ENCODE measurements around the gene CCSER1.

Gene CCSER1

DNA sequence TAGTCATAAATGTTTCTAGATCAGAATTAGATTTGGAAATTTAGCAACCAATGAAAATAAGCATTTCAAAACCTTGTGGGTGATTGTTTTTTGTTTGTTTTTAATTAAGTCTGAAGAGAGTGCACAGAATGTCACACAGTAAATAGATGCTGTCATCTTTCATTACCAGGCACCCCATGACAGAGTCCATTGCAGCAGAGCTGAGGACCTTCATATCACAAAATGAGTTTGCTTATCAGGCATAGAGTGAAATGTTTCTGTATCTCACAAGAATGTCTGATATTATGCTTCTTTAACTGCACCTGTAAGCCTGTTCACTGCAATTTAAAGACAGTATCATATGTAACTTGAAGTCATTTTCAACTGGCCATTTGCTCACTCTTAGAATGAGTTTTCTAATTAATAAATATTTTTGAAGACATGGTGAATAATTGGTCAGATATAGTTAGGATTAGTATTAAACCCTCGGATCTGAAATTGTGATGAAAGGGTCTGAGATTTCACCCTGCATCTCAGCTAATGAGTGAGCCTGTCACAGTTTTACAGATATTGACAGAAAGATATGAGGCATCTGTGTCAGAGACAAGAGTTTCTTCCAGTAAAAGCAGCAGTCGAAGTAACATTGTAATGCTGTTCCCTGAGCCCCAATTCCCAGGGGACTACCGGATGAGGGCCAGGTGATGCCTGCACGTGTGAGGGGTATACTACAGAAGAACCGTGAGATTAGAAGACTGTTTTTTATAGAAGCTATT, 416.4 kb downstream of the CCSER1 start:
- Histone ChIP-seq H3K4me3 (ENCODE audit: low read depth, low read length) (no peak overlapping the region), H3K27me3 (ENCODE audit: control insufficient read depth, insufficient read depth, low read length) (no peaks in the 10 kb centered on the region), H3K27ac (ENCODE audit: low read depth, low read length) (no peak overlapping the region), H3K36me3 (ENCODE audit: control insufficient read depth, insufficient read depth, low read length) (no peaks in the 10 kb centered on the region), H3K4me1 (ENCODE audit: control insufficient read depth, insufficient read depth, low read length) (peaks cover 12% of the 10 kb centered on the region; the same call in 1 of the 2 replicates), H3K9ac (ENCODE audit: low read depth, low read length) (no peak overlapping the region), H3K9me3 (ENCODE audit: control insufficient read depth, insufficient read depth, low read length) (no peaks in the 10 kb centered on the region)

DNA sequence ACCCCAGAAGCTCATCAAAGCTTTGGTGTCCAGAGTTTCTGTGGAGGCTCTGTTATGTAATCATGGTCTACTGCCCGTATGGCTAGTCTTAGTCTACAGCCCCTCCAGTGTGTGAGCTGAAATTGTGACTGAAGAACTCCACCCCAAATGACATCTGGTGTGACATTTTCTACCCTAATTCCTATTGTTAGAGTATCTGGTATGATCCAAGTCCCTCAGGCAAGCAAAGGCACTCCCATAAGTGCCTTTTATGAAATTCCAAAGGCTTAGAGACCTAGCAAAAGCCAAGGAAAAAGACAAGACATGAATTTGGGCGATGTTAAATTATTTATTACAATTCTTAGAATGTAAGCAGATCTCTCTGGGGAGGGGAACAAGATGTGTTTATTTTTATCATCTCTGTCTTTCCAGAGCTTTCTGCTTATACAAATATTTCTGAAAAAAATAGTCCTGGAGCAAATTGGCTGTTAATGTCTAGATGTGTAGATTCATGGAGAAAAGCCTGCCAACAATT, 417.4 kb downstream of the CCSER1 start:
- Histone ChIP-seq H3K4me1 (ENCODE audit: control insufficient read depth, insufficient read depth, low read length) (peaks cover 3% of the 10 kb centered on the region; the same call in 1 of the 2 replicates), H3K9me3 (ENCODE audit: control insufficient read depth, insufficient read depth, low read length) (no peaks in the 10 kb centered on the region), H3K27me3 (ENCODE audit: control insufficient read depth, insufficient read depth, low read length) (no peaks in the 10 kb centered on the region), H3K27ac (ENCODE audit: low read depth, low read length) (no peak overlapping the region), H3K4me3 (ENCODE audit: low read depth, low read length) (no peak overlapping the region), H3K36me3 (ENCODE audit: control insufficient read depth, insufficient read depth, low read length) (no peaks in the 10 kb centered on the region), H3K9ac (ENCODE audit: low read depth, low read length) (no peak overlapping the region)

DNA sequence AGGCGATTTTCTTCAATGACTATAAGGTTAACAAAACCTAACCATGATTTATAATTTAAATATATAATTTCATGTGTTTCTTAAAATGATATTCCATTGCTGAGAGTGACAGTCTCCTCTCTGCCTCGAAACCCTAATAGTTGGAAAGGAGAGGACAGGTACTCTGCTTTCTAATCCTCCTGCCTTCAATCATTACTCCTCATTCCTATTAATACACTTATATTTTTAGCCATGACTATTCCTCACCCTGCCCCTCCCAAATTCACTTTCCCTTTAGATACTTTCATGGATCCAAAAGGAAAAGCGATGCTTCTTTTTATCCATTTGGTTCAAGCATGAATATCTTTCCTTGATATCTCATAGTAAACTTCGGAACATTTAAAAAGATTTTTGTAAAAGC, 418.2 kb downstream of the CCSER1 start:
- Histone ChIP-seq H3K36me3 (ENCODE audit: control insufficient read depth, insufficient read depth, low read length) (no peaks in the 10 kb centered on the region), H3K9me3 (ENCODE audit: control insufficient read depth, insufficient read depth, low read length) (no peaks in the 10 kb centered on the region), H3K27me3 (ENCODE audit: control insufficient read depth, insufficient read depth, low read length) (no peaks in the 10 kb centered on the region), H3K4me3 (ENCODE audit: low read depth, low read length) (no peak overlapping the region), H3K27ac (ENCODE audit: low read depth, low read length) (no peak overlapping the region), H3K4me1 (ENCODE audit: control insufficient read depth, insufficient read depth, low read length) (no peaks in the 10 kb centered on the region), H3K9ac (ENCODE audit: low read depth, low read length) (no peak overlapping the region)

DNA sequence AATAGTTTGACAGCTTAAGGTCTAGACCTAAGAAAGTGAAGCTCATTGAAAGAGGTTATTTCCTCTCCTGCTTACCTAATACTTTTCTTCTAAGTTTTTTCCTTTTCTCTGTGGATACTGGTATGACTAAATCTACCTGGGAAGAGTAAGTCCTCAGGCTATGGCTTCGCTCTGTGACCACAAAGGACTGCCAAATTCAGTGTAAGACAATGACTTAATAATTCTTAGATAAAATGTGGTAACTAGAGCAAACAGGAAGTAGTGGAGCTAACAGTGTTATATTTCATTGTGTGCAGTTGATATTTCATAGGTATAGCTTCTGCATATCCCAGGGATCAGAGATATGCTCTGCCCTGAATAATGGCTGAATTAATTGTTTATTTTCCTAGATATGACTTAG, 418.9 kb downstream of the CCSER1 start:
- no peaks in the 10 kb centered on the region for H3K27me3 ChIP-seq (ENCODE audit: control insufficient read depth, insufficient read depth, low read length)
- no peak overlapping the region for H3K4me3 ChIP-seq (ENCODE audit: low read depth, low read length)
- H3K4me1 ChIP-seq (ENCODE audit: control insufficient read depth, insufficient read depth, low read length), result no peaks in the 10 kb centered on the region
- H3K36me3 ChIP-seq (ENCODE audit: control insufficient read depth, insufficient read depth, low read length), result no peaks in the 10 kb centered on the region
- H3K9ac ChIP-seq (ENCODE audit: low read depth, low read length), result no peak overlapping the region
- no peaks in the 10 kb centered on the region for H3K9me3 ChIP-seq (ENCODE audit: control insufficient read depth, insufficient read depth, low read length)
- H3K27ac ChIP-seq (ENCODE audit: low read depth, low read length), result no peak overlapping the region

DNA sequence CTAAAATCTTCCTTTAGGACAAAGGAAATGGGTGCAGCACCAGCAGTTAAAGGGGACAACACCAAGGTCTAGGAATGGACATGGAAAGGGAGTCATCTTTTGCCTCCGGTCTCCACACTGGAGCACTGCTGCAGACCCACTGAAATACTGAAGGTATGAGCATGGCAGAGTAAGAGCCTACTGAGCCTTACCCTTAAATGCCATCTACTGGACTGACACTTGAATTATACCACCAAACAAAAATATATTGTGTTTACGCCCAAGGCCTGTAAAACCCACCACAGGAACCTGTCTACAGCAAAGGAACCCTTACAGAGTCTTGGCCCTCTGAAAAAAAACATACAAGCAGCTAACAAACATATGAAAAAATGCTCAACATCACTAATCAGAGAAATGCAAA, 443.4 kb downstream of the CCSER1 start:
- Histone ChIP-seq H3K36me3 (ENCODE audit: control insufficient read depth, insufficient read depth, low read length) (no peaks in the 10 kb centered on the region), H3K4me3 (ENCODE audit: low read depth, low read length) (no peak overlapping the region)

DNA sequence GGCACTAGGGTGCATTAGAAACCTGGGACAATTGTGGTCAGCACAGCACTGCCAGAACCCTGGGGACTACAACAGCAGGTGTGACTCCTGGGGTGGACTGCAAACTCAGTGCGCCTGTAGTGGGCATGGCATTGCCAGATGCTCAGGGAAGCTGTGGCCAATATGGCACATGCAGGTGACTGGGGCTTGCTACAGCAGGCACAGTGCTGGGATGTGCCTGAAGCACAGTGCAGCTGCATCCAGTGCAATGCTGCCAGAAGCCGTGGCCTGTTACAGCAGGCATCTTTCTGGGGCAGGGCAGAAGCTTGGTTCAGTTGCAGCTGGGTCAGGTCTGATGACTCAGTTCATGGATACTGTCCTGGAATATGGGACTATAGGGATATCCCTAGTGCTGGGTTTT, 445.8 kb downstream of the CCSER1 start:
- Histone ChIP-seq H3K36me3 (ENCODE audit: control insufficient read depth, insufficient read depth, low read length) (no peaks in the 10 kb centered on the region), H3K9ac (ENCODE audit: low read depth, low read length) (no peak overlapping the region), H3K4me3 (ENCODE audit: low read depth, low read length) (no peak overlapping the region), H3K9me3 (ENCODE audit: control insufficient read depth, insufficient read depth, low read length) (no peaks in the 10 kb centered on the region), H3K4me1 (ENCODE audit: control insufficient read depth, insufficient read depth, low read length) (no peaks in the 10 kb centered on the region), H3K27ac (ENCODE audit: low read depth, low read length) (no peak overlapping the region), H3K27me3 (ENCODE audit: control insufficient read depth, insufficient read depth, low read length) (no peaks in the 10 kb centered on the region)

More for the DNA sequence above, 443.4 kb downstream of the CCSER1 start:
- Histone ChIP-seq H3K9me3 (ENCODE audit: control insufficient read depth, insufficient read depth, low read length) (no peaks in the 10 kb centered on the region), H3K9ac (ENCODE audit: low read depth, low read length) (no peak overlapping the region), H3K4me1 (ENCODE audit: control insufficient read depth, insufficient read depth, low read length) (no peaks in the 10 kb centered on the region), H3K27me3 (ENCODE audit: control insufficient read depth, insufficient read depth, low read length) (no peaks in the 10 kb centered on the region), H3K27ac (ENCODE audit: low read depth, low read length) (no peak overlapping the region)

DNA sequence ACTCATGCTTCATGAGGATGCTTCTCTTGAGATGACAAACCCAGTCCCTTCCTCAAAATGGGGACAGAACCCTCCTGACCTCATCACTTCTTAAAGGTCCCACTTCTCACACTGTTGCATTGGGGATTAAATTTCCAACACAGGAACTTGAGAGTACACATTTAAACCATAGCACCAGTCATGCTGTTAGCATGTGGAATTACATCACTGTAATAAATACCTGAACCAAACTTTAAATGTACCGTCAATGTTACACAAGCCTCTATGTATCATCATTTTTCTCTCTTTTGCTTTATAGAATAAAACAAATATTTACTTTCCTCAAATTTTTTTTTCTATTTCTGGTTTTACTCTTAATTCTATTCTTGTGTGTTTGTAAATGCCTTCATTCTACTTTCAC, 448.2 kb downstream of the CCSER1 start:
- no peak overlapping the region for H3K27ac ChIP-seq (ENCODE audit: low read depth, low read length)
- no peaks in the 10 kb centered on the region for H3K27me3 ChIP-seq (ENCODE audit: control insufficient read depth, insufficient read depth, low read length)
- no peak overlapping the region for H3K9ac ChIP-seq (ENCODE audit: low read depth, low read length)
- no peak overlapping the region for H3K4me3 ChIP-seq (ENCODE audit: low read depth, low read length)
- H3K9me3 ChIP-seq (ENCODE audit: control insufficient read depth, insufficient read depth, low read length), result no peaks in the 10 kb centered on the region
- peaks cover 6% of the 10 kb centered on the region for H3K4me1 ChIP-seq (ENCODE audit: control insufficient read depth, insufficient read depth, low read length)
- H3K36me3 ChIP-seq (ENCODE audit: control insufficient read depth, insufficient read depth, low read length), result no peaks in the 10 kb centered on the region

DNA sequence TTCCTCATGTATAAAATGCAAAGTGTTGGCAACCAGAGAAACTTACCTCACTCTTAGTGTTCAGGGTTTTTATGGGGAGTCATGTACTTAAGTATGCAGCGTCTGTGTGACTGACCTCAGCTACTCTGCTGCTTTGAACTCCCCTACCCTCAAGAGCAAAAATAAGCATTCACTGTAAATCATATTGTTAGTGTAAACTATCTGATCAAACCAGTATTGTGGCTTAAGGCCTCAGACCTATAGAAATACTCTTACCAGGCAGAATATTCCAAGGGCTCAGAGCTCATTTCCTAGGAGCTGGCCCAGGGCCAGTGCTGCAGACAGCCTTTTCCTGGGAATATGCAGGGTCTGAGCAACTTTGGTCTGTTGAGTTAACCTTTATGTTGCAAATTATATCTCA, 453.1 kb downstream of the CCSER1 start:
- Histone ChIP-seq H3K4me1 (ENCODE audit: control insufficient read depth, insufficient read depth, low read length) (peaks cover 27% of the 10 kb centered on the region), H3K9me3 (ENCODE audit: control insufficient read depth, insufficient read depth, low read length) (no peaks in the 10 kb centered on the region), H3K9ac (ENCODE audit: low read depth, low read length) (no peak overlapping the region), H3K36me3 (ENCODE audit: control insufficient read depth, insufficient read depth, low read length) (no peaks in the 10 kb centered on the region), H3K4me3 (ENCODE audit: low read depth, low read length) (no peak overlapping the region), H3K27me3 (ENCODE audit: control insufficient read depth, insufficient read depth, low read length) (no peaks in the 10 kb centered on the region), H3K27ac (ENCODE audit: low read depth, low read length) (peak overlapping the region; percentile 32)

DNA sequence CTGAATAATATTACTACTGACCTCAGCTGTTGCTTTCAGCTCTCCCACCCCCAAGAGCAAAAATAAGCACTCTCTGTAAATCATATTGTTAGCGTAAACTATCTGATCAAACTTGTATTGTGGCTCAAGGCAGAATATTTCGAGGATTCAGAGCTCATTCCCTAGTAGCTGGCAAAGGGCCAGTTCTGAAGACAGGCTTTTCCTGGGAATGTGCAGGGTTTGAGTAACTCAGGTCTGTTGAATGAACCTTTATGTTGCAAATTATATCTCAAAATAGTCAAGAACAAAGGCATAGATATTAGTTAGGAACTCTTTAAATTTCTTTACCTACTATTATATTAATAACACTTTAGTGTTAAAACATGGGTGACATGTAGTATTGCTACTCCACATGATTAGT, 454.9 kb downstream of the CCSER1 start:
- no peak overlapping the region for H3K9ac ChIP-seq (ENCODE audit: low read depth, low read length)
- no peak overlapping the region for H3K27ac ChIP-seq (ENCODE audit: low read depth, low read length)

DNA sequence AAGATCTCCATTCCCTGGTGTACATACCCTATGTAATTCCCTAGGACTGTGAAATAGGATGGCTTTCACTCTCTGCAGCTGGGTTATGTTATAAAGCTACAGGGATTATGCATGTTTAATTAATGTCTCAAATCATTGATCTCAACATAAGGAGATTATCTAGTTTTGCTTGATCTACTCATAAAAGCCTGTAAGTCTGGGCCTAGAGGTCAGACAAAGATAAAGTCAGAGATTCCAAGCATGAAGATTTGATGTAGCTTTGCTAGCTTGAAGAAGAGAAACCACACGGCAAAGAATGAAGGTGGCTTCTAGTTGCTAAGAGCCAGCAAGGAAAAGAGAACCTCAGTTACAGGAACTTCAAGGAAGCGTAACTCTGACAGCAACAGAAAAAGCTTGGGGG, 456.9 kb downstream of the CCSER1 start:
- Histone ChIP-seq H3K9me3 (ENCODE audit: control insufficient read depth, insufficient read depth, low read length) (no peaks in the 10 kb centered on the region), H3K4me3 (ENCODE audit: low read depth, low read length) (no peak overlapping the region), H3K27me3 (ENCODE audit: control insufficient read depth, insufficient read depth, low read length) (no peaks in the 10 kb centered on the region), H3K27ac (ENCODE audit: low read depth, low read length) (no peak overlapping the region), H3K9ac (ENCODE audit: low read depth, low read length) (no peak overlapping the region), H3K36me3 (ENCODE audit: control insufficient read depth, insufficient read depth, low read length) (no peaks in the 10 kb centered on the region), H3K4me1 (ENCODE audit: control insufficient read depth, insufficient read depth, low read length) (peaks cover 27% of the 10 kb centered on the region)

More for the DNA sequence above, 454.9 kb downstream of the CCSER1 start:
- H3K9me3 ChIP-seq (ENCODE audit: control insufficient read depth, insufficient read depth, low read length), result no peaks in the 10 kb centered on the region
- peaks cover 27% of the 10 kb centered on the region for H3K4me1 ChIP-seq (ENCODE audit: control insufficient read depth, insufficient read depth, low read length)
- H3K27me3 ChIP-seq (ENCODE audit: control insufficient read depth, insufficient read depth, low read length), result no peaks in the 10 kb centered on the region
- H3K4me3 ChIP-seq (ENCODE audit: low read depth, low read length), result no peak overlapping the region
- H3K36me3 ChIP-seq (ENCODE audit: control insufficient read depth, insufficient read depth, low read length), result no peaks in the 10 kb centered on the region

DNA sequence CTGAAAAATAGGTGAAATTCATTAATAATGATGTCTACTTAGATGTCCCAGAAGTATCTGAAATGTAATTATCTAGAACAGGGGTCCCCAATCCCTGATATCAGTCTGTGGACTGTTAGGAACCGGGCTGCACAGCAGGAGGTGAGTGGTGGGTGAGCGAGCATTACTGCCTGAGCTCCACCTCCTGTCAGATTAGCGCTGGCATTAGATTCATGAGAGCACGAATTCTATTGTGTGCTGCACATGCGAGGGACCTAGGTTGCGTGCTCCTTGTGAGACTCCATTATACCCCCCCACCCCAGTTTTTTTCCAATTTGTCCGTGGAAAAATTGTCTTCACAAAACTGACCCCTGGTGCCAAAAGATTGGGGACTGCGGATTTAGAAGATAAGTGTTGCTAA, 458.8 kb downstream of the CCSER1 start:
- Histone ChIP-seq H3K4me1 (ENCODE audit: control insufficient read depth, insufficient read depth, low read length) (peaks cover 15% of the 10 kb centered on the region), H3K36me3 (ENCODE audit: control insufficient read depth, insufficient read depth, low read length) (no peaks in the 10 kb centered on the region), H3K9ac (ENCODE audit: low read depth, low read length) (no peak overlapping the region), H3K27ac (ENCODE audit: low read depth, low read length) (no peak overlapping the region), H3K9me3 (ENCODE audit: control insufficient read depth, insufficient read depth, low read length) (no peaks in the 10 kb centered on the region), H3K4me3 (ENCODE audit: low read depth, low read length) (no peak overlapping the region), H3K27me3 (ENCODE audit: control insufficient read depth, insufficient read depth, low read length) (no peaks in the 10 kb centered on the region)

Measured in HUES48 (cell line).